RWPE1 (cell line): ENCODE results near the gene DNAJB8.

Source experiments
- CTCF ChIA-PET: fragments of 350-600 bp; sonication (Branson Sonifier 250); formaldehyde crosslinking; extraction: SDS; loops from one replicate; lab custom pipeline; 2021; lab: Yijun Ruan, JAX
- POLR2A ChIA-PET: fragments of 400-600 bp; formaldehyde crosslinking; extraction: SDS; loops from one replicate; lab custom pipeline; 2020; ENCODE audit warnings: antibody characterized with exemption; ENCODE audit not compliant: low non-redundant PET; lab: Yijun Ruan, JAX
- DNase-seq: peaks from one replicate; pipeline ENCODE4 v3.0.0; 2012; ENCODE audit warnings: low spot score
- H3K27ac ChIP-seq: fragments of 450-650 bp; 2 replicates; pipeline ENCODE4 v1.5.1; 2017
- TF ChIP-seq, protein P1 (sequence below): fragments of 450-650 bp; conservative IDR thresholded peaks from 2 replicates; pipeline ENCODE4 v1.5.1; 2017; ENCODE audit warnings: low read depth, mild to moderate bottlenecking

The DNAJB8 gene

DNA sequence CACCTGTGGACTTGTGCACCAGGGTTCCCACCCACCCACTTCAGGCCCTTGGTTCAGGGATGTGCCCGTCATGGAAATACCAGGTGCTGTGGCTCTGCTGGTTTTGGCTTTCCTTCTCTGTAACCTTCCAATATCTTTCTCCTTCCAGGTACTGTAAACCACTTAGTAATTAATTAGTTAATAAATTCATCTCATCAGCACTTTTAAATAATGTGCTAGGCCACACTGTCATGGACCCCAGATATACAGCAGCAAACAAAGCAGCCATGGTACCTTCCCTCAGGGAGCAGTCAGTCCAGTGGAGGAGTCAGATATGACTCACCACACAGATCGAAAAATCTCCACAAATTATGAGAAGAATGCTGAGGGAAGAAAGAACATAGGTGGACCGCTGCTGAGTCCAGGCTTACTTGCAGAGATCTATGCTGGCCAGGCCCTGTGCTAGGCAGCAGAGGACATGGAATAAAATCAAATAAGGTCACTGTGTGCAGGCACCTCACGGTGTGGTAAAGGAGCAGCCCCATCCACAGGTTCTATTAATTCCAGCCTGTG is 33.1 kb upstream of the DNAJB8 start:
- TF ChIP-seq, protein P1, sequence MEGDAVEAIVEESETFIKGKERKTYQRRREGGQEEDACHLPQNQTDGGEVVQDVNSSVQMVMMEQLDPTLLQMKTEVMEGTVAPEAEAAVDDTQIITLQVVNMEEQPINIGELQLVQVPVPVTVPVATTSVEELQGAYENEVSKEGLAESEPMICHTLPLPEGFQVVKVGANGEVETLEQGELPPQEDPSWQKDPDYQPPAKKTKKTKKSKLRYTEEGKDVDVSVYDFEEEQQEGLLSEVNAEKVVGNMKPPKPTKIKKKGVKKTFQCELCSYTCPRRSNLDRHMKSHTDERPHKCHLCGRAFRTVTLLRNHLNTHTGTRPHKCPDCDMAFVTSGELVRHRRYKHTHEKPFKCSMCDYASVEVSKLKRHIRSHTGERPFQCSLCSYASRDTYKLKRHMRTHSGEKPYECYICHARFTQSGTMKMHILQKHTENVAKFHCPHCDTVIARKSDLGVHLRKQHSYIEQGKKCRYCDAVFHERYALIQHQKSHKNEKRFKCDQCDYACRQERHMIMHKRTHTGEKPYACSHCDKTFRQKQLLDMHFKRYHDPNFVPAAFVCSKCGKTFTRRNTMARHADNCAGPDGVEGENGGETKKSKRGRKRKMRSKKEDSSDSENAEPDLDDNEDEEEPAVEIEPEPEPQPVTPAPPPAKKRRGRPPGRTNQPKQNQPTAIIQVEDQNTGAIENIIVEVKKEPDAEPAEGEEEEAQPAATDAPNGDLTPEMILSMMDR: no peak
- peak; percentile 25 for DNase-seq
- ChIA-PET CTCF (interaction anchor here (0.6 to 2.5 kb wide), 2 partner anchors 72 to 74 kb away, joined by 3 to 8 read pairs; no protein-coding TSS in a partner anchor), POLR2A (no interaction called here)
- H3K27ac ChIP-seq: no peak overlapping the region

DNA sequence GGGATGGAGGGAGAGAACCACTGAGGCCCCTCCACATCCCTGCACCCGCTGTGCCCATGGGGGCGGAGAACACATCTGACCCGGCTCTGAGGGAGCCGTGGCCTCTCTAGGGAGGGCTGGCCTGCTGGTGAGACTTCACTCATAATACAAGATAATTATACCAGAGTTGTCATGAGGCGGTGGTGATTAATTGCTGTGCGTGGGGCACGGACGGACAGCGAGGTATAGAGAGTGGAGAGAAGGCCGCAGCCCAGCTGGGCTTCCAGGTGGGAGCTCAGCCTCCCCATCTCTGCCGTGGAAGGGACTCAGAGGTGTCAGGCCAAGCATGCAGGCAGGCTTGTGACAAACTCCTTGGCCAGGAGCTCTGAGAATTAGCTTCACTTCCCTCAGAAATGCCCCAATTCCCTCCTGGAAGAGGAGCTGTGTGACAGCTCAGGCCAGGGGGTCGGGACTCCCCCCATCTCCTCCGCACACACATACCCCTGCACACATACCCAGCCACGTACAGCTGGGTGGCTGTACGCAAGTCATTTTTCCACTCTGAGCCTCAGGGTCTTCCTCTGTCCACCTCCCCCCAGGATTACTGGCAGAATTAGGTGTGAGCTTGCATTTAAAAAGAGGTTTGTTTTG is 32.3 kb upstream of the DNAJB8 start:
- no peak overlapping the region for H3K27ac ChIP-seq
- POLR2A ChIA-PET: no interaction called here
- no peak for DNase-seq
- CTCF ChIA-PET: interaction anchor here (2.5 kb wide), 1 partner anchor 73 kb away, joined by 8 read pairs; no protein-coding TSS in a partner anchor
- TF ChIP-seq, protein P1: no peak

DNA sequence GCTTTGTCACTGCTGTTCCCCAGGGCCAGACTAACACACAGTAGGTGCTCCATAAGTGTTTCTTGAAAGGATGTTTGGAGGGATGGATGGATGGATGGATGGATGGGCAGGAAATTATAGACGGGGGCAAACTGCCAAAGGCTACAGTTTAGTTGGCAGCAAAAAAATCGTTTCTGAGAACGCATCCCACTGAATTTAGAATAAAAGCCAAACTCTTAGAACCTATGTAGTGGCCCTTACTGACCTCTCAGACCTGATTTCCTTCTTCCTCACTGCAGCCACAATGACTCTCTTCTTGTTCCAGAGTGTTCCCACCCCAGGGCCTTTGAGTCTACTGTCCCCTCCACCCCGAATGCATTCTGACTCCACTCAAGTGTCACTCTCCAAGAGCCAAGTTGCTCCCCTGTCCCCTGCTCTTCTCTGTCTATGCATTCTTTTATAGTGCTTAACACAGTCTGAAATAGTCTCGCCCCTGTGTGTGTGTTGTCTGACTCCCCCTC is 31.5 kb upstream of the DNAJB8 start:
- ChIA-PET POLR2A (no interaction called here), CTCF (interaction anchor here (0.7 to 2.5 kb wide), 7 partner anchors 68 to 1354 kb away, joined by 3 to 8 read pairs (median 5); no protein-coding TSS in a partner anchor)
- TF ChIP-seq, protein P1: peak; percentile 63; the same call in 1 of the 2 replicates
- H3K27ac ChIP-seq: no peak overlapping the region
- no peak for DNase-seq

DNA sequence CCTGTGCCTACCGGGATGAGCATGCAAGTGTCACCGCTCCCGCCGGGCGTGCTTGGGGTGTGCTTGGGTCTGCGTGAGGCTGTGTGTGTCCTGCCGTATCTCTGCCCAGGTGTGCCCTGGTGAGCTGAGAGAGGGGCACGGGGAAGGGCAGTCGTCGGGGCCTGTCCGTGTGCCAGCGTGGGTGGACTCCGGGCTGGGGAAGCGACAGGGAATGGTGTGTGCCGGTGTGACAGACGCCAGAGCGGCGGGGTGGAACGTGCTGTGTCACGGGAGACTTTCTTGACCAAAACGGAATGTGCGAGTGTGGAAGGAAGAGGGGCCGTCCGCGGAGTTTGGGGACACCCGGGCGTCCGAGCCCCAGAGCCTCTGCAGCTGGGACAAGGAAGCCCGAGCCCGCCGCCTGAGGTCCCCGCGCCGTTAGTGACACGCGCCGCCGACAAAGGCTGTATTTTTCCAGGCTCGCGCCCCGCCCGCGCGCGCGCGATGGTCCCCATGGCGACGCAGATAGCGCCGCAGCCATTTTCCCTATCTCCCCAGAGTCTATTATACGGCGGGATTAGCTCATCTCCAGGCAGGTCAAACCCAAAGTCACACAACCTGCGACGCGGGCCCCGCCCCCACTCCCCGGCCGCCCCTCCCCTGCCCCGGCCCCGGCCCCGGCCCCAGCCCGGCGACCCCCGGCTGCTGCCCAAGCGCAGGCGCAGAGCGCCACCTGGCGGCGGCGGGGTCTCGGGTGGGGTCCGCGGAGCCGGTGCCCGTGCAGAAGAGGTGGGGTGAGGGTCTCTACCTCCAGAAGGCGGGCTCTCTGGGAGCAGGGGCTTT is 30.8 kb upstream of the DNAJB8 start:
- peak; percentile 42 for DNase-seq
- ChIA-PET POLR2A (no interaction called here), CTCF (interaction anchor here (0.7 to 2.5 kb wide), 10 partner anchors 38 to 1355 kb away, joined by 3 to 8 read pairs (median 4); no protein-coding TSS in a partner anchor)
- TF ChIP-seq, protein P1: peak; percentile 92
- no peak overlapping the region for H3K27ac ChIP-seq

DNA sequence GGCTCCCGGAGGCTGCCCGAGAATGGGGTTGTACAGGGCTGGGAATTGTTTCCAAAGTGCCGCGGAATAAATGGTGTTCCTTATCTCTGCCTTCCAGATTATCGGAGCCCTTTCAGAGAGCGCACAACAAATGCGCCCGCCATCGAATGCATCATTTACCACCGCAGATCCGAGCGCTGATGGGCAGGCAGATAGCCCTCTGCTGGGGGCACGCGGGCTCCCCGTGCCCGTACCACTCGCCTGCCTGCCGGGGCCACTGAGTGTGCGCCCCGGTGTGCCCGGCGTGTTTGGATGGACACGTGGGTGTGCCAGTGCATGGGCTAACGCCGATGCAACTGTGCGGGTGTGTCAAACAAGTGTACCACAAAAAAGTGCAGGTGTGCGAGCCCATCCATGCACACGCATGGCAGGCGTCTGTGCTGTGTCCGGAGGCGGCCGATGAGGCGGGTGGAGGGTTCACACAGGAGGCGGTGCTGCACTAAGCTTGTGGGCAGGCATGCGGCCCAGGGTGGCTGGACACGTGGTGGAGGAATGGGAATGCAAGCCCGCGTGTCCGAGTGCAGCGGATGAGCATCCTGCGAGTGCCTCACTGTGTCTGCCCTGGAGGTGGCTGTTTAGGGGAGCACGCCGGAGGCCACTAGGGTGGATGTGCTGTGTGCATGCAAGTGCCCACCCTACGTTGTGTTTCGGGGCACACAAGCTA is 30.1 kb upstream of the DNAJB8 start:
- ChIA-PET POLR2A (no interaction called here), CTCF (interaction anchor here (0.9 to 1.3 kb wide), 6 partner anchors 37 to 328 kb away, joined by 3 to 7 read pairs (median 5); no protein-coding TSS in a partner anchor)
- H3K27ac ChIP-seq: no peak overlapping the region
- TF ChIP-seq, protein P1: no peak
- no peak for DNase-seq
